NOMO-1 treated with DMSO at 0.1 percent for 48 hours (cell line): ENCODE results near the gene AKAP10.
"Not testable (repeated sequence)": the region's sequence is repeated elsewhere in the genome, so short reads cannot be mapped to it uniquely, and the experiment has no call there.

Experiments used
- DNase-seq: peaks from one replicate; lab custom pipeline; 2025; ENCODE audit not compliant: unreplicated experiment; lab: John Stamatoyannopoulos, UW

Gene AKAP10

DNA sequence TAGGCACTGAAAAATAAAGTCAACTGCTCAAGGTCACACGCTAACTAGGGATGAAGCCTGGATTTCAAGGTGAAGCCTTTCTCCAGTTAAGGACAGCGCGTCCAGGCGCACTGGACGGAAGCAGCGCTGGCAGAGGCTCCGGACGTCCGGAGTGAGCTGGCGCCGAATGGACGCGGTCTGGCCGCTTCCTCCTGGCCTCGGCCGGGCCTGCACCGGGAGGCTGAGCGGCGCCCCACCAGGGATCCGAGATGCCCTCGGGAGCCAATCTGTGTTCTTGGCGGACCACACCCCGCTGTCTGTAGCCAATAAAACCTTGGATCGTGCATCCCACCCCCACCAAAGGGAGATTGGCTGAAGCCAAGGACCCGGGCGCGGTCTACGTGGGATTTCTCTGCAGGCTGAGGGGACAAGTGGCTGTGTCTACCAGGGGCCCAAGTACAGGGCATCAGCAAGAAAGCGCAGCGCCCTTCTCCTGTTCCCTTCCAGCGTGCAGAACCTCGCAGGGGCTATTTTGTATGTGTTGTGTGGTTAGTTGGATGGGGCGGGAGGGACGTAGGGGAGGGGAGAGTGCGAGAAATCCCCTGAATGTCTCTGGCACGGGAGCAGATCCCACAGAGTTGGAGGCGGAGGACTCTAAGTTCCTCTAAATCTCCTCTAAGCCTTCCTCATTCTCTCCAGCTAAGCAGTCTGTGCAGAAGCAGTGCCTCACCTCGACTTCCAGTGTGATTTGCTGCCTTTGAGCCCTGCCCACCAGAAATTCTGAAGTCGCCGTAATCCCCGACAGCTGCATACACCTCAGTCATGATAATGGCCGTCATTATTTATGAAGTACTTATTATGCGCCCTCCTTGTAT lies 2.5 kb upstream of the AKAP10 start:
- DNase-seq = peak; percentile 56

- DNase-seq = peak; percentile 35
Observed at GRCh38 chr17:19978805-19979211, 1.2 kb upstream of the AKAP10 start.

DNA sequence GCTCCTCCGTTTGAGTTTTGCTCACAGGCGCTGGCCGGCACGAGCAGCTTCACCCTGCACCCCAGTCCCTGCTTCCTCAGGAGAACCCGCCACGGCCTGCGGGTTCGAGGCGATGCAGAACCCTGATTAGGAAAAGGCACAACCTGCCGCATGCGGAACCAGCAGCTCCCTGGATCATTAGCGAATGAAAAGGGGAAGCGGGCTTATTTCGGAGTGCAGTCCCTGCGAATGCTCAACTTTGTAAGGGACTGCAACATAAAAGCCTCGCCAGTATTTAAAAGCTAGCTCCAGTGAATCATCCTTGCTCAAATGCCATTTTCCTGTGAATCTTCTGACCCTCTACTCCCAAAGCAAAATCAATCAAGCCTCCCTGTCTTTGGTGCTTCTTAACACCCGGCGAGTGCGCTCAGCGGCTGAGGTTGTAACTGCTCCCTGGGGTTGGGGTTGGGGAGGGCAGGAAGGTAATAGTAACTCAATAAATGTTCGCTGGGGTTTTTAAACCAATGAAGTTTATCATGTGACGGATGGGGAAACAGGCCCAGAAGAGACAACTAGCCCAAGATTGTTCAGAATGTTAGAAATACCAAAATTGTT lies 678 bp upstream of the AKAP10 start:
- DNase-seq = peak; percentile 85

DNA sequence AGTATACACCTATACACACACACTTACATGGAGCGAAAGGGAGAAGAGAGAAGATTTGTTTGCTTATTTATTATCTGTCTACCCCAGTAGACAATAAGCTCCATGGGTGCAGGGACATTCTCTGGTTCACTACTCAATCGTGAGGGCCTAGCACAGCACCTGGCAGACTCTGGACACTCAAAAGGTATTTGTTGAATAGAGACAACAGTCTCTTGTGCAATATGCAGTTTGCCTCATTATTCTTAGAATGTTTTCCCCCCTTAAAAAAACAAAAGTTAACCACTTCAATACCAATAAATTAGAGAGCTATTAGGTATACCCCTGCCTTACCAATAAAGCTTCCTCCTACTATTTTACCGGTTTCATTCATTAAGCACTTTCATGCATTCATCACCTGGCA lies 2.0 kb downstream of the AKAP10 start:
- DNase-seq = no peak

GRCh38 chr17:19973156-19973555 lies 4.5 kb downstream of the AKAP10 start:
- no peak for DNase-seq

DNA sequence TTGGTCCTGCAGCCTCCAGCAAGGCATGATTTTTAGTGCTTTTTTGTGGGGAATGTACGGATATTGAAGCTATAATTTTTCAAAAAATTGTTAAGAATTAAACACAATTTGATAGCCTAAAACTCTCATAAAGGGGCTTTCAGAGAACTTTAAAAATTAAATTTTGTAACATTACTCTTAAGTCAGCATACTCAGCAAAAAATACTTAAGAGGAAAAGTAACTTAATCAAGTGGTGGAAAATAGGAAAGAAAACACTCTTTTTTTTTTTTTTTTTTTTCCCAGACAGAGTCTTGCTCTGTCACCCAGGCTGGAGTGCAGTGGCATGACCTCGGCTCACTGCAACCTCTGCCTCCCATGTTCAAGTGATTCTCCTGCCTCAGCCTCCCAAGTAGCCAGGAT lies 14.7 kb downstream of the AKAP10 start:
- DNase-seq = not testable (repeated sequence)

DNA sequence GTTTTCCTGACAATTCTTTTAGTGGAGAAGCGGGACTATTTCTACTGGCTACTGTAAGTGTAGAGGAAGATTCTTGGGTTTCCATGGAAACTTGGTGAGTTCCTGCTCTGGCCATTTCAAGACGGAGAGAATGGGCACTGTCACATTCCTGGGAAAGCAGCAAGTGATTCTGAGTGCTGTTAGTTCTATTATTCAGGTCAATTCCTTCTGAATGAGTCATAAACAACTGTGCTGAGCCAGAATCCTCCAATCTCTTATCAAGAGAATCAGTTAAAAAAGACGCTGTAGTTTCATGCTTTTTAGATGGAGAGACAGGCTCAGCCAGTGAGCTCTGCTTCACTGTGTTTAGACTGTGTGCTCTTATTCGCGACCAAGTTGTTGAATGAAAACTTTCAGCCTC lies 19.6 kb downstream of the AKAP10 start:
- DNase-seq = no peak

DNA sequence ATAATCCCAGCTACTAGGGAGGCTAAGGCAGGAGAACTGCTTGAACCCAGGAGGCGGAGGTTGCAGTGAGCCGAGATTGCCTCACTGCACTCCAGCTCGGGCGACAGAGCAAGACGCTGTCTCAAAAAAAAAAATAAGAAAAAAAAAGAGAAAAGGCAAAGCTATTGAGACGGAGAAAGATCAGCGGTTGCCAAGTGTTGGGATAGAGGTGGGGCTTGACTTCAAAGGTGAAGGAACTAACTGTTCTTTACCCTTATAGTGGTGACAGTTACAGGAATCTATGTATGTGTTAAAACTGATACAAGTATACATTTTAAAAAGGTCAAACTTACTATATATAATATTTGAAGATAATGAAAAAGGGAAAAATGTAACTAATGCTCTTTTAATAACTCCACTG lies 22.5 kb downstream of the AKAP10 start:
- DNase-seq = no peak

- not testable (repeated sequence) for DNase-seq
Observed at GRCh38 chr17:19951411-19951810, 26.2 kb downstream of the AKAP10 start.

DNA sequence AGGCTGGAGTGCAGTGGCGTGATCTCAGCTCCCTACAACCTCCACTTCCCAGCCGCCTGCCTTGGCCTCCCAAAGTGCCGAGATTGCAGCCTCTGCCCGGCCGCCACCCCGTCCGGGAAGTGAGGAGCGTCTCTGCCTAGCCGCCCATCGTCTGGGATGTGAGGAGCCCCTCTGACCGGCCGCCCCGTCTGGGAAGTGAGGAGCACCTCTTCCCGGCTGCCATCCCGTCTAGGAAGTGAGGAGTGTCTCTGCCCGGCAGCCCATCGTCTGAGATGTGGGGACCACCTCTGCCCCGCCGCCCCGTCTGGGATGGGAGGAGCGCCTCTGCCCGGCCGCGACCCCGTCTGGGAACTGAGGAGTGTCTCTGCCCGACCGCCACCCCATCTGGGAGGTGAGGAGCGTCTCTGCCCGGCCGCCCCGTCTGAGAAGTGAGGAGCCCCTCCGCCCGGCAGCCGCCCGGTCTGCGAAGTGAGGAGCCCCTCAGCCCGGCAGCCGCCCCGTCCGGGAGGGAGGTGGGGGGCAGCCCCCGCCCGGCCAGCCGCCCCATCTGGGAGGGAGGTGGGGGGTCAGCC lies 26.9 kb downstream of the AKAP10 start:
- not testable (repeated sequence) for DNase-seq

- DNase-seq = no peak
Observed at GRCh38 chr17:19948116-19948943, 29.3 kb downstream of the AKAP10 start.

DNA sequence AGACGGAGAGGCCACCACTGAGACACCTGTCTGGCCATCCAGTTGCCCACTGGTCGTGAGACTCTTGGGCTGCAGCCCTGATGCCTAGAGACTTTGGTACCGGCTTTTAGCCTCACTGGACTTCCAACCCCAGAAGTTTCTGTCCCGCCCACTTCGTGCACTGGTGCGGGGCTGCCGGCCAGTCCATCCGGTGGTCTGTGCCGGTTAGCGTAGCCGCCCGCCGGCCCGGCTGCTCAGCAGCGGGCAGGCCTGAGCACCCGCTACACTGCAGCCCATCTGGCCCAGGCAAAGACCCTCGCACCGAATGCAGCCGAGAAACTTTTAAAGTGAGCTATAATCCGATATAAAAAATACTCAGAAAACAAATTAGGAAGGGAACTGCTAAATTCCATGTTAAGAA lies 30.7 kb downstream of the AKAP10 start:
- DNase-seq = no peak

- DNase-seq = no peak
Observed at GRCh38 chr17:19945009-19945626, 32.5 kb downstream of the AKAP10 start.

DNA sequence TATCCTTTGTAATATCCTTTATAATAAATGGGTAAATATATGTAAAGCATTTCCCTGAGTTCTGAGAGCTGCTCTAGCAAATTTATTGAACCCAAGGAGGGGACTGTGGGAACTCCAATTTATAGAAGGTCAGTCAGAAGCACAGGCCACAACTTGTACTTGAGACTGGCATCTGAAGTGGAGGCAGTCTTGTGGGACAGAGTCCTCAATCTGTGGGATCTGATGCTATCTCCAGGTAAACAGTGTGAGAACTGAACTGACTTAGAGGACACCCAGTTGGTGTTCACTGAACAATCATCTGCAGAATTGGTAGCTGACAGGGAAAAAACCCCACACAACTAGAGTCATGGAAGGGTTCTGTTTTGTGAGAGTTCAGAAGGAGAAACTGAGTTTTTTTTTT lies 34.0 kb downstream of the AKAP10 start:
- no peak for DNase-seq

DNA sequence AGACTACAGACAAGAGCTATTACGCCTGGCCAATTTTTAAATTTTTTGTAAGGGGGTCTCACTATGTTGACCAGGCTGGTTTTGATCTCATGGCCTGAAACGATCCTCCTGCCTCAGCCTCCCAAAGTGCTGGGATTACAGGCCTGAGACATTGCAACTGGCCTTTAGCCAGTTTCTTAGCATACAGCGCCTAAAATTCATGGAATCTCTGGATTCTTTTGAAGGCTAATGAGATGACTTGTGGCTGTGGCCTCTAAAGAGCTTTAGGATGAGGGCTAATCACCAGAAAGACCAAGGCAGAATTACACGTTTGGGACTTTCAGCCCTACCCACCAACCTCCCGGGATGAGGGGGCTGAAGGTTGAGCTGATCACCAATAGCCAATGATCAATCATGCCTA lies 34.6 kb downstream of the AKAP10 start:
- DNase-seq = no peak

DNA sequence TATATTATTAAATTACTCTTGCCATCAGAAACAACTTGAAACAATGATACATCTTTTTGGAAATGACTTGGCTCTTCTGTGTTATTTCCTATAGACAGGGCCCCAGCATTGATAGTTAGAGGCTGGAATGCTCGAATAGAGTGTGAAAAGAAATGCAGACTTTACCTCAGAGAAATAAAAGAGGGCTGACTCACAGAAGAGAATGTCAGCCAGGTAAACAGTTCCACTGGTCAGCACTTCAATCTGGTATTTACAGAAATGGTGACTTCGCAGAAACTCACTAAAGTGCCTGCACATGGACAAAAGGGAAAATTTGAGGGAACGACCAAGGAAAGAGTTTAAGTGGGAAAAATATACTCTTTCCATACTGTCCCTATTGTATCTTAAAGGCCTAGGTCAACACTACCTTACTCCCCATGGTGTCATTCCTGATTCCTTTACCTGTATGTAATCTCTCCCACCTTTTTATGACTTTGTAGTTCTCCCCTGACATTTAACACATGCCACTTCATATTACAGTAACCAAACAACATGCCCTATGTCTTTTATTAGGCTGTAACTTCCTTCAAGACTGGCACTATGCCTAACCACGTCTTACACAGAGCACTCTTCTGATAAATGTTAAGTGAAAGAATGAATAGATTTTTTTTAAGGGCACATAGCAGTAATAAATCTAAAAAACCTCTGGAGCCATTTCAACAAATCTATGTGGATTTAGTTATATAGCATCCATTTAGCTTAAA lies 36.7 kb downstream of the AKAP10 start:
- no peak for DNase-seq

- DNase-seq = no peak
Observed at GRCh38 chr17:19939993-19940721, 37.5 kb downstream of the AKAP10 start.

DNA sequence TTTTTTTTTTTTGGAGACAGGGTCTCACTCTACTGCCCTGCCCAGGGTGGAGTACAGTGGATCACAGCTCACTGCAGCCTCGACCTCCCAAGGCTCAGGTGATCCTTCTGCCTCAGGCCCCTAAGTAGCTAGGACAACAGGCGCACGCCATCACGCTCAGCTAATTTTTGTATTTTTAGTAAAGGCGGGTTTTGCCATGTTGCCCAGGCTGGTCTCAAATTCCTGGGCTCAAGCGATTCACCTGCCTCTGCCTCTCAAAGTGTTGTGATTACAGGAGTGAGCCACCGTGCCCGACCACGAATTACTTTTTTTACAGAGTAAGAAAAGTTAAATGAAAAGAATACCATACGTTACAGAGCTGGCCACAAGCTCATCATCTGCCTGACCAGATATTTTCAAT lies 38.9 kb downstream of the AKAP10 start:
- DNase-seq = no peak

DNA sequence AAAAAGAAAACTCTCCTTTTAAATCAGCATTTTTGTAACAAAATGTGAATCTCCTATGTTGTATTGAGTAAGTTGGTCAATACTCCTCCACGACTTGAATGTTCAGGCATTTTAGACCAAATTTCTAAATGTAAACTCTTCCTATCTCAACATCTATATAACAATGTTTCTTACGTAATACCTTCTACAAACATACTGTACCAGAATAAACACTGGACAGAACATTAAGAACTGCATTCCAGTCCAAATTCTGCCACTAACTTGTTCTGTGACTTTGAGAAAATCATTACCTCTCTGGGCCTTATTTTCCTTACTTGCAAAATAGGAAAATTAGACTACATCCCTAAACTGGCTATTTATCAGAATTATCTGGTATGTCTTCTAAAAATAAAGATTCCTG lies 40.1 kb downstream of the AKAP10 start:
- no peak for DNase-seq

DNA sequence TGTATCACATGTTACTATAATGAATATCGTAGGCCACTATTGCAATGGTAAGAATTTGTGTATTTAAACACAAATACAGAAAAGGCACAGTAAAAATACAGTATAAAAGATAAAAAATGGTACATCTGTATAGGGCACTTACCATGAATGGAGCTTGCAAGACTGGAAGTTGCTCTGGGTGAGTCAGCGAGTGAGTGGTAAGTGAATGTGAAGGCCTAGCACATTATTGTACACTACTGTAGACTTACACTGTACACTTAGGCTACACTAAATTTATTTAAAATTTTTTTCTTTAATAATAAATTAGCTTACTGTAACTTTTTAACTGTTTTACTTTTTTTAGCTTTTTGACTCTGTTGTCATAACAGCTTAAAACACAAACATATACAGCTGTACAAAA lies 42.5 kb downstream of the AKAP10 start:
- DNase-seq = no peak
